NCI-H82 treated with DMSO at 0.1 percent for 48 hours (cell line): Measurements from ENCODE around the gene DARS1.

ENCODE experiments used
- DNase-seq: peaks from one replicate; lab custom pipeline; 2025; ENCODE audit not compliant: unreplicated experiment; lab: John Stamatoyannopoulos, UW

Gene DARS1

DNA sequence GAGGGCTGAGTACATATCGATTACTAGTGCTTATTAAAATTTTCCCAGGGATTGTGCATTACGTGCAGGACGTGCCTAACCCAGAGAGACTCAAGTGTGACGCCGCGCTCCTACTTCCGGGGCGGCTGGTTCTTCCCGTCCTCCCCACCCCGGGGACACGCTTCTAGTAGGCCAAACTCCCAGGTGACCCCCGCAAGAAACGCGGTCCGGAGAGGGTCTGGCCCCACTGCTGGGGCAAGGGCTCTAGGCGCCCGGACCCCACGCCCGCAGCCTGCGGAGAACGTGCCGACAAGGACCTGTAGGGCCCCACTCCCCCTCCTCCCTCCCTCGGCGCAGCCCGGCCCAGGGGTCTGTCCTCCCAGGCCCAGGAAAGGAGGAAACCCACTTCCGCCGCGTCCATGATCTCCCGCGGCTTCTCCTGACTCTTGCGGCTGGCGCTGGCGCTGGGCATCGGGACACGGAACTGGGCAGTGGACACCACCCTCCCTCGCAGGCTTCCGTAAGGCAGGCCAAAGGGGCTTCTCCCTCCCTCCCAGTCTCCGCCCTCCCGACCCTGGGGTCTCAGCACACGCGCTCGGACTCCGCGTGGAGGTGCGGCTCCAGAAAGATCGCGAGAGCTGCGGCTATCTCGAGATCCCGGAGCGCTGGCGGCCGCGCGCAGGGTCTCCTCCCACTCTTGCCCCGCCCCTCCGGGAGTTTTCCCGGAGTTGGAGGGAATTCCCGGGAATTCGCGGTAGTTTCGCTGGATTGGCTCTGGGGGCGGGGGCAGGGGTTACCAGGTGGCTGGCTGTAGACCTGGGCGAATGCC is at the start of gene DARS1:
Gene DARS1 (minus strand): TSS at position 609 of the 808 bp plus-strand sequence. CDS start 158 bp downstream, at position 451.
- peak; percentile 88 for DNase-seq

DNA sequence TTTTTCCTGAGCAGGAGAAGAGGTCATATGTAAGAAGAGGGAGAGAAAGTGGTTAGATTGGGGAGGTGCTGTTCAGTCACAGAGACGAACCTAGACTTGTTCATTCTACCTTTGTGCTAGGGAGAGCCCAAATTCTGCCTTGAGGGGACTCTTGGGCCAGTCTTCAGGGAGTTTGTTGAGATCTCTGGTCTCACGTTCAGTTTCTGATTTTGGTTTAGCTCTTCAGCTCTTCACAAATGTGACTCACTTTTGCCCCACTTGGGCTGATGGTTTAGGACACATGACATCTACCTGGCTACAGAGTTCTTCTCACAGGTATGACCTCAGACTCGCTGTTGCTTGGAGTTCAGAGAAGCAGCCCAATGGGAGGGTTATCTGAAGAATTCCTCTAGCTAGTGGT is 49.2 kb upstream of the DARS1 start:
- DNase-seq: no peak

DNA sequence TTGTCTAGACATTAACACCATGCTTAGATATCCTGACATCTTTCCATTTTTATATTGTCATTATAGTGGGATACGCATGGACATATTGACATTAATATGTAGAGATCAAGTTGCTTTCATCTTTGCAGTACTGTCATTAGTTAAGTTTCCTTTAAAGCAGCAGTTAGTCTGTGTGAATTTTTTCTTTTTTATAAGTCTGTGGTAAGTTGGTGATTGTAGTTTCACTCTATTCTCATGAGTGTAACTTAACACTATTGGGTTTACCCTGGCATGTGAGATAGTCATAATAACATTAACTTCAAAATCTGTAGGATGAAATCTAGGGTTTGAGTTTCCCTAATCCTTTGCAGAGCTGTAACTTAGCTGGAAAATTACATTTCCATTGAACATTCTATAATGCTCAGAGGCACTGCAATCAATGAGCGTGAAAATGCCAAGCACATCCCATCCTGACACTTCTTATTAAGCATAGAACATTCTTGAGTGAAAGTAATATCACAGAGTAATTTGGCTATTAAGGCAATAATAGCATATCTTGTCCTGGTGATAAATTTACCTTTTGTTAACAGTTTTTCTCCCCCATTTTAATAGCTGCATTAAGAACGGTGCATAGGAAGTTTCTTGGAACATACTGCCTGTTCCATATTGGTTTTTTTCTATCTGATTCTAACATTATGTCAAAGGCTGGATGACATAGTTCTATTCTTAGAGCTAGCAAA is 47.5 kb upstream of the DARS1 start:
- no peak for DNase-seq

DNA sequence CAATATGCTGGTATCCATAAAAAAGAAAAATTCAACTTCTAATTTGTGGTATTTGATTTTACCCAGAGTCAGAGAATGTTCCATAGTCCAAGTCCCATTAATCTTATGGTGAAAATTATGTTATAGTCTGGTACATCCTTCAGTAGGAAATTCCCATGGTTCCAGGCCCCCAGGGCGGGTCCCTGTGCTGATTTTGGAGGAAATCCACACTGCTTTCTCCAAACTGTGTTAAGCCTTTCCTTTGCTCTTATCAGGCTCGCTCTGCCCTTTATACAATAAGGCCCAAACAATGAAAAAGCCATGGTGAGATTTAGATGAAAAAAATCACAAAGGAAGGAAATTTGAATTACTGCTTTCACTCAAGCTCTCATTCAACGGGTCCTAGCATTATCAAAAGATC is 46.8 kb upstream of the DARS1 start:
- DNase-seq: no peak

DNA sequence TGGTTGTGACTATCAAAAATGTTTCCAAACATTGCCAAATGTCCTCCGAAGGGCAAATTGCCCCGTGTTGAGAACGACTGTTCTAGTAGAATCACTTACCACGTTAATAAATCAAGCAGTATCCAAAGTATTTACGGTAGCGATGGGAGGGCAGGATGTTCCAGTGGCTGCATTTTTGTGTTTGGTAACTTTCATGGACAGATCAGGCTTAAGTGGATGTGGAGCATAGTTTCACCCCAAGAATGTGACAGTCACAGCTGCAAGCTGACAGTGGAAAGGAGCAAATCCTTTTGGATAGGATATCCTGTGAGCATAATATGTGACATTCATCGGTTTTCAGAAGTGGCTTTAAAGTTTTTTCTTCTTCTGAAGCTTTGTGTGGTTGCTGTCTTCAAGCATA is 46.3 kb upstream of the DARS1 start:
- DNase-seq: no peak

DNA sequence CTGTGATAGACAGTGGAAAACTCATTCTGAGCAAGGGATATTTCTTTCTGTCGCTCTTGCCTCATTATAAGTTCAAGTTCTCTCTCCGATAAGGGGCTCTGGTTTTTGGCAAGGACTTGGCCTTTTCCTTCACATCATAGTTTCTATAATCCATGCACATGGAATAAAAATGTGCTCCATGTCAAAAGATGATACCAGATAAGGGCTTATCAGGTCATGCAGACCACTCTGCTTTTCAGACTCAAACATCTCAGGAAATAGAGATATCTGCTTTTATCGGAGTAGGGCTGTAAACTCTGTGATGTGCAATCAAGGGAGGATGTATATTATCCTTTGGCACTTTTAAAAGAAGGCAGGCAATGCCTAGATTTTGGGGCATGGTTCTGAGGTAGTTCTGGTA is 45.0 kb upstream of the DARS1 start:
- DNase-seq: no peak

DNA sequence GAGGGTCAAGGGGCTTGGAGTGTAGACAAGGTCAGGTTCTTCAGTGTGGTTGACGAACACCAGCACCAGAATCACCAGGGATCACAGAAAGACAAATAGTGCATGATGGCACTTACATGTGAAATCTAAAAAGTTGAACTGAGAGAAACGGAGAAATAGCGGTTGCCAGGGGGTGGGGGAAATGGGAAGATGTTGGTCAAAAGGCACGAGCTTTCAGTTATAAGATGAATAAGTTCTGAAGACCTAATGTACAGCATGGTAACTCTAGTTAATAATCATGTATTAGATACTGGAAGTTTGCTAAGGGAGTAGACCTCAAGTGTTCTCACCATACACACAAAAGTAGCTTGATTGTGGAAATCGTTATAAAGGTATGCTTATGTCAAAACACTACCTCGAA is 43.7 kb upstream of the DARS1 start:
- no peak for DNase-seq

DNA sequence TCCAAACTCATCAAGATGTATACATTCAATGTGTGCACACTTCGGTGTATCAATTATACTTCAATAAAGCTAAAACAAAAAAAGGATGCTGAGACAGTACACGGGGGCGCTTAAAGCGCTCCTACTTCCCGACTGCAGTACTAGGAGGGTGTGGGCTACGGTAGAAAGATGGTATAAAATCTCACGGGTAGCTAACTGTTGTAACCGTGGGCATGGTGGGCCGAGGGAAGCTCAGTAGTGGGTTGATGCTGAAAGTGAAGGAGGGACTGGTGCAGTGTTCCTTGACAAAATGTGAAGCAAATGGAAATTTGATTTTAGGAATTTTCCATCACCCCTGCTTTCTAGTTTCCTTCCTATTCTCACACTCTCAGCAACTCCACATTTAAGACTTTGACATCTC is 42.6 kb upstream of the DARS1 start:
- DNase-seq: no peak

DNA sequence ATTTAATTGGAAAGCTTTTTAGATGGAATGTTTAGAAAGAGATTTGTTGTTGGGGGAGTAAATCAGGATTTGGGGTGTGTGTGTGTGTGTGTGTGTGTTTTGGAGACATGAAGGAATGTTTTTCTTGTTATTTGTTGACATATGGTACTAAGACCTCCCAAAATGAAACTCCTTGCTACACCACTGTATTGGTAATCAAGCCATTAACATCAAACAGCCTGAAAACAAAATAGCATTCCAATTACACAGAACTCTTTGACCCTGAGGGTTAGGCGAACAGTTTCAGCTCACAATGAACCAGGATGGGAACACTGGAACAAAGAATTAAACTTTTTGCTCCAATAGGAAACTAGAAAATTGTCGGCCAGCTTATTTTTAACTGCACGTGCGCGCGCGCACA is 41.7 kb upstream of the DARS1 start:
- no peak for DNase-seq

DNA sequence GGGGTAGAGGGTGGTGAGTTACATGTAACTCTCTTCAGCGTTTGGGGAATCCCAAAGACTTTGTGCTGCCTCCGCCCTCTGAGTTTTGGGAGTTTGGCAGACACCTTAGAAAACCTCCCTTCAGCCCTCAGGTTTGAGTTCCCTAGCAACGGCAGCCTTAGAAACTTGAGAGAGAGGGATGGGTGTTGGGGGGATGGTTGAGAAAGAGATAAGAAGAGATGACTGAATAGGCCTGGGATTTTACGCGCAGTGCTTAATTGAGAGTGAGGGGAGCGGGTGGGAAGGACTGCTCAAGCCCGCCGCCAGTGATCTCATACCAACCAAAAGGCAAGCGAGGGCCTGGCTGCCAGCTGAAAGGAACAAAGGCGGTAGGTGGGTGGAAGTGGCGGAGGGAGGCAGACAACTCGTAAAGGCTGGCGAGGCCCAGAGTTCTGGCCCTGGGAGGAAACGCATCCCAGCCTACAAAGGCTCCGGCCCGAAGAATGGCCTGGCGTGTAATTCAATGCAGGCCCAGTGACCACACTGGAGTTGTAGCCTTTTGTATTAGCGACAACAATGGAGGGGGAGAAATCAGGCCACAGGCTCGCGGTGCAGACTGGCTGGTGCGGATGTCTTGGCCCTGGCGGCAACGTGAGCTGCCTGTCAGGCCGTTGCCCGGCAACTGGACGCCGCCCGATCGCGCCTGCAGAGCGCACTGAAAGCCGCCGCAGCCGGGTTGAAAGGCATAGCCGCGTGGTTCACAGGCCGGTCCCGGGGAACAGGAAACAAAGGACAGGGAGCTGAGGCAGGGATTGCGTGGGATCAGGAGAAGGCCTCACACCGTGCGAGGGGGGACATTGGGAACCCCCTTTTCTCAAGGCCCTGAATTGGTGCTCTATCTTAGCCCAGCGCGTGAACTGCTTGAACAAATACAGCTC is 39.9 kb upstream of the DARS1 start:
- DNase-seq: no peak

DNA sequence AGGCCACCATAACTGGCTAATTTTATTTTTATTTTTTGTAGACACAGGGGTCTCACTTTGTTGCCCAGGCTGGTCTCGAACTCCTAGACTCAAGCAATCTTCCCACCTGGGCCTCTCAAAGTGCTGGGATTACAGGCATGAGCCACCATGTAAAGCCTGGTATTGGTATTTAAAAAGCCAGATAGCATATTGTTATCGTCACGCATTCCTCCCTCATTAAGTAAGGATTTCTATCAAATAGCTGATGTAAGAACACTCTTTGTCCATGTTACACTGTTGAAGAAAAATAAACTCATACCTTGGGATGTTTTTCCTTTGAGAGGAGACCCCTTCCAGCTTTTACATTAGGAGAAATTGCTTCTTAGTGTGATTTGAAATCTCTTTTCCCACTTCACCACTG is 39.2 kb upstream of the DARS1 start:
- no peak for DNase-seq

DNA sequence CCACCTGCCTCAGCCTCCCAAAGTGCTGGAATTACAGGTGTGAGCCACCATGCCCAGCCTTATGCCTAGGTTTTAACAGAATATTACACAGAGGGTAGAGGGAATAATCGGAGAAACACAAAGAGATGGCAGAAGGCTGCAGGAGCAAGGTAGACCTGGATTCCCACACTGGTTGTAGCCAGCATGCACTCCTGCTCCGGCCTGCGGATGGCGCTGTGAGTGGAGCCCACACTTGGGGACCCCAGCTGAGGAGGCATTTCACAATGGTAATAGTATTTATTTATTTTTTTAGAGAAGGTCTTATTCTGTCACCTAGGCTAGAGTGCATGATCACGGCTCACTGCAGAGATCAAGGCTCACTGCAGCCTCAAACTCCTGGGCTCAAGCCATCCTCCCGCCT is 38.8 kb upstream of the DARS1 start:
- no peak for DNase-seq

DNA sequence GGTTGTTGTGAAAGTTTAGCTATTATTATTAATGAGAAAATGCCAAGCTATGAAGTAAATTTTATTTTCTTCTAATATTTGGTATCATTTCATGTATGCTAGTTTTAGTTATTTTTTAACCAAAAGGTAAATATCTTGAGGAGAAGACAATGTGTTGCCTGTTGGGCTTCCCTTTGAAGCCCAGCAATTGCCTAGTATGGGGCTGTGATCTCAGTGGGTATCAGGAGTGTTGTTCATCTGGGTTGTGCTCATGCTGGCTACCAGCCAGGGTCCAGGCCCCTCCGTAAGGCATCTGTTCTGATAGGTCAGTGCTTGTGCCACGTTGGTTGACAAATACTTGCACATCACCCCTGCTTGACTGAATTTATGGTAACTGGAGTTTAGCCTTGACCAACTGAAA is 38.0 kb upstream of the DARS1 start:
- DNase-seq: no peak

DNA sequence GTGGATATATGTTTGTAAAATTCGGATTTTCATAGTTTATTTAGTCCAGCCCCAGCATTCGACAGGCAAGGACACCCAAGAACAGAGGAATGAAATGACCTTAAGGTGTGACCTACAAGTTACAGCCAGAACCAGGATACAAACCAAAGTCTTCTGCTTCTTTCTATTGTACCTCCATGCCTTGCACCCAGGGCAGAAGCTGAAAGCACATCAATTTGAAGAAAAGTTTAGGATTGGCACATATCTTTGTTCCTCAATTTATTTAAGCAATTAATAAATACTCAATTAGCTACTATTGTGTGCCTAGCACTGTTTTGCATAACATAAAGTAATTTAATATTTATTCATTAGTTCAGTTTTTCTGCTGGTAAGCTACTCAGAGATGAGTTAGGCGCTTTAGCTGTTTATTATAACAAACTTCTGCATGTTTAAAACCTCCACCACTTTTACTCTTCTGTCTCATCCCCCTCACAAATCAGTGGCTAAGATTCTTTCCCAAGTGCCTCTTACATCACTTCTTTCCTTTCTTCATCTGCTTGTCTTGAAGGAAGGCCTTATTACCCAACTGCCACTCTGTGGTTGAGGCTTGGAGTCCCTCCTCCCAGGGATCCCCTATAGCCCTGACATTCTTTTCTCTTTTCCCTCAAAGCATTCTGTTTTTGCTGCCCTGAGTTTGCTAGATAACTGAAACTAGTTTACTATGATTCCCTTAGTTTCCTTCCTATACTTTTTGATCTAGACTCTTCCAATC is 37.1 kb upstream of the DARS1 start:
- no peak for DNase-seq

DNA sequence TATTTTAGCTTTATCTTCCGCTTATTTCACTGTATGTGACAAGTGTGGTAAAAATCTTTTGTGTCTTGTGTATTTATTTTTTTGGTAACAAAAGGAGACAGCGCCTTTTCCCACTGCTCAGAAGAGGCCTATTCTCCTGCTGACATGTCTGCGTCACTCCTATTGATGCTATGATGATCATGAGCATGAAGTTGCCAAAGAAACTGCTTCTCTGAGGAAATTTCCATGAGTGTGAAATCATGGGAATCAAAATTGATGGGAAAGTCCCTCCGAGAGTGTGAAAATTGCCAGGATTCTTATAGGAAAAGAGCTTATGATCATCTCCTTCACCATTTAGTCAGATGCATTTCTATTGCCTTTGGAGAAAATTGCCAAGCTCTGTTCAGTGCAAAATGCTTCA is 36.5 kb upstream of the DARS1 start:
- no peak for DNase-seq

DNA sequence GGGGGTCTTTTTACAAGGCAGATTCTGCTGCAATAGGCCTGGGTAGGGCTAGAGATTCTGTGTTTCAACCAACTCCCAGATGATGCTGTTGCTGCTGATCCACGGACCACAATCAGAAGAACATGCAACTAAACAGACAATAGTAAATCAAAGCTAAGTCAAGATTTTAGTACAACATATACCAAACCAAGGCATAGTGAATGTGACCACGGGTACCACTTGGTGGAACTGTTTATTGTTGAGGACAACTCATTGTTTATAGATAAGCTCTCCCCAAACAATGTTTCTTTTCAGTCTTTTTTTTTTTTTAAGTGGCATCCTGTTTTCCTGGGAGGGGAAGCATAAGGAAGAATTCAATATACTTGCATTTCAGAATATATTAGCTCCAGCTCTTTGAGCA is 36.0 kb upstream of the DARS1 start:
- DNase-seq: no peak

DNA sequence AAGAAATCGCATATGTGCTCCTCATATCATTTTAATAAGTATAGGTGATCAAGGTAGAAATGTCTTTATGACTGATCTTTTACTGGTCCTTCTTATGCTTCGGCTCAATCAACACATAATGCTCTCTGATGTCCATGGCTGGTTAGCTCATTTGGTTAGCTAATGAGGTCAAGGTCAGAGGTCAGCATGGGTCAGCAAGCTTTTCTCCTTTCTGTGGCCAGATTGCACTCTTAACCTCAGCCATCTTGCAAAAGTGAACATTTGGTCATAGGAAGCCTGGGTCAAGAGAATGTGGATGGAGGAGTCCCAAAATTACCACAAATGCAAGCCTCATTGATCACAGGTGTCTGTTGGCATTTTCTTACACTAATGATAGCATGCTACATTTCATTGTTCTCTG is 35.4 kb upstream of the DARS1 start:
- no peak for DNase-seq

DNA sequence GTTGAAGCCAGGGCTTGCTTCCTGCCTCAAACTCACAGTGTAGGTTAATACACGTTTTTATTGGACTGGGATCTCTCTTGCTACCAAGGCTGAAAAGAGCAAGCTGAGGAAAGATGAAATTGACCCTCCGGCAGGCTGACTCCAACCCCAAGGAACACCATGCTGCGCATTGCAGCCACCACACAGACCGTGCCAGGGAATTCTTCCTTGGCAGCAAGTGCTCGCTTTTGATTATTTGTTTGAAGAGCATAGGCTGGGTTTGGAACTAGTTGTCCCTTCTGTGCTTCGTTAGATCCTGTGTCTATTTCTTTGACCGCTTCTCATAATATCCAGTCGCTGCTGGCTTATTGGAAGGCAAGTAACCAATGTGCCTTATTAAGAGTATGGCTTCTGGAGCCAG is 34.4 kb upstream of the DARS1 start:
- DNase-seq: no peak

DNA sequence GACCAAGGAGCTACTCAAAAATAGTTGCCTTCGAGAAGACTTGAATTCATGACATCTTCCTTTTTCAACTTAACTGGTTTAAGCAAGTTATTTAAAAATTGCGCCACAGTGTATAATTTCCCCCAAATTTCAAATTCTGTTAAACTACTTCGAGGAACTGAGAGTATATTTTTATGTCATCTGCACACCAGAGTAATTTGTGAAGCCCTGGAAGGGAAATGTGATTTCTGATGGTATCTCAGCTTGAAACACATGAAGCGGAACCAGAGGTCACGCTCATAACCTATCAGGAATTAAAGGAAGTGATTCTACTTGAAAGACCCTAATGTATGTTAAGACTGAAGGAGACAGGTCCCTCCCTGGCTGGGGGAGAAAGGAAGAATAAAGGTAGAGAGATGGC is 33.9 kb upstream of the DARS1 start:
- no peak for DNase-seq

DNA sequence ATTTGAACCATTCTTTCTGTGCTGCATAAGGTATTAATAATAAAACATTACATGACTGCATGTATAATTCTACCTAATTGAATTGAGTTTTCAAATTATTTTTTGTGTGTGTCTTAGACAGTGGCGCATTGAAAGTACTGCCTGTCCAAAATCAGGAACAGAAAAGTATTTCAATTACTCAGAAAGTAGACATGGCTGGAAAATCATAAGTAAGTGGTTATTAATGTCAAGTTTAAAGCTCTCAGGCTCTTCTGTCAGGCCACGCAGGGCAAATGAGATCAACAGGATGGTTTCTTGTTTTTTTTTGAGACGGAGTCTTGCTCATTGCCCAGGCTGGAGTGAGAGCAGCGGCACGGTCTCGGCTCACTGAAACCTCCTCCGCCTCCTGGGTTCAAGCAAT is 32.4 kb upstream of the DARS1 start:
- DNase-seq: no peak

DNA sequence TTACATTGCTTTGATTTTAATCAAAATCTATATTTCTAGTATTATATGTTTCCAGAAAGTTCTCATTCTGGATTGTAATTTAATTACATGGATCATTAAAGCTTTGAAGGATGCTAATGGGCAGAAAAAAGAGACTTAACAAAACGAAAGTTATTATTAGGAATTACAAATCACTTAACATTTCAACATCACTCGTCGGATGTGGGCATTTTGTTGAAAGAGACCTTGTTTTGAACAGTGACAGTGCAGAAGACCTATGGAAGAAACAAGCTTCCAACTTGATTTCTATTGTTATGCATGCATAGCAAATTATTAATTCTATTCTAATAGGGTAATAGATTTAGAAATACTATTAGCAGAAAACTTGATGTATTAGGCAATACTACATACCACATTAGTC is 31.4 kb upstream of the DARS1 start:
- DNase-seq: no peak
